Stimulated activated naive CD4-positive, alpha-beta T cell (primary cell): ENCODE data around the gene NKAP.
"Not testable (repeated sequence)": the region's sequence is repeated elsewhere in the genome, so short reads cannot be mapped to it uniquely, and the experiment has no call there.

Source experiments
- DNase-seq, 6 experiments: peaks; one replicate each; lab custom pipeline; 2025; lab: John Stamatoyannopoulos, UW

Gene NKAP

GRCh38 chrX:119935215-119935874, 8.2 kb downstream of the NKAP start:
- no peak for DNase-seq

- not testable (repeated sequence) for DNase-seq
Observed at GRCh38 chrX:119922391-119922790, 21.2 kb downstream of the NKAP start.

- no peak for DNase-seq
Observed at GRCh38 chrX:119919835-119920585, 23.5 kb downstream of the NKAP start.

GRCh38 chrX:119917877-119918276, 25.7 kb downstream of the NKAP start:
- no peak for DNase-seq

GRCh38 chrX:119916310-119916709, 27.2 kb downstream of the NKAP start:
- no peak for DNase-seq

GRCh38 chrX:119900976-119901375, 42.6 kb downstream of the NKAP start:
- DNase-seq: no peak

GRCh38 chrX:119899125-119899524, 44.4 kb downstream of the NKAP start:
- no peak for DNase-seq

- no peak for DNase-seq
Observed at GRCh38 chrX:119895843-119896326, 47.7 kb downstream of the NKAP start, which contains the start of gene AKAP14. TSS of gene AKAP14 (plus strand) at chrX:119895893. CDS start at chrX:119903224, 7,331 bp downstream.

- not testable (repeated sequence) for DNase-seq
Observed at GRCh38 chrX:119891961-119892692, 51.4 kb downstream of the NKAP start.

- DNase-seq: not testable (repeated sequence)
Observed at GRCh38 chrX:119890626-119891025, 52.9 kb downstream of the NKAP start.

- peak in 5 of 6 experiments; percentile 9 to 54 (median 38) for DNase-seq
Observed at GRCh38 chrX:119887721-119888425, 55.7 kb downstream of the NKAP start.

- DNase-seq: peak in 3 of 6 experiments; percentile 17 to 26 (median 20)
Observed at GRCh38 chrX:119885554-119886428, 57.8 kb downstream of the NKAP start.

GRCh38 chrX:119880552-119881437, 62.8 kb downstream of the NKAP start:
- DNase-seq: peak in 5 of 6 experiments; percentile 2 to 49 (median 20)

- peak in 1 of 6 experiments; percentile 9 for DNase-seq
Observed at GRCh38 chrX:119880076-119880475, 63.5 kb downstream of the NKAP start.

GRCh38 chrX:119878740-119879139, 64.8 kb downstream of the NKAP start:
- DNase-seq: no peak

- DNase-seq: peak; percentile 76 to 93 (median 83)
Observed at GRCh38 chrX:119871599-119872395, 71.8 kb downstream of the NKAP start, which contains the start of the genes NDUFA1 and RNF113A. TSS of gene NDUFA1 (plus strand) at chrX:119871832. CDS start at chrX:119871912, 80 bp downstream. TSS of gene RNF113A (minus strand) at chrX:119871733. CDS start at chrX:119871613, 120 bp downstream.

GRCh38 chrX:119871245-119871598, 72.3 kb downstream of the NKAP start:
- peak in 1 of 6 experiments; percentile 45 for DNase-seq
